Kidney (tissue), 14 donors: Measurements from ENCODE around the gene ACSBG1. TPM values are rescaled to one million over a fixed set of nuclear protein-coding genes. Genes with fewer than 3 reads are reported as not detected.

Experiments
- DNase-seq, 5 donors: peaks; one replicate each; pipeline ENCODE4 v3.0.0-alpha.2; 2013 to 2020
- FAIRE-seq: peaks from 2 replicates; lab custom pipeline; 2012; peaks lifted over from hg19 to GRCh38; lab: Jason Lieb, UNC
- H3K27ac ChIP-seq, 2 donors: one replicate each; pipeline ENCODE4 v1.7.0; 2013; ENCODE audit warnings: low read depth in 2 of 2, low read length in 2 of 2, inconsistent platforms in 1 of 2
- H3K27me3 ChIP-seq: one replicate; pipeline ENCODE4 v1.7.1; 2013; ENCODE audit warnings: low read length, inconsistent platforms; ENCODE audit not compliant: control insufficient read depth, insufficient read depth
- H3K36me3 ChIP-seq, 3 donors: one replicate each; pipeline versions ENCODE4 v1.7.0 to v1.7.1; 2013; ENCODE audit warnings: low read length in 3 of 3, control low read depth in 1 of 3, inconsistent platforms in 1 of 3; ENCODE audit not compliant: insufficient read depth in 3 of 3, control insufficient read depth in 2 of 3
- H3K4me1 ChIP-seq, 3 donors: one replicate each; pipeline versions ENCODE4 v1.7.0 to v1.7.1; 2013; ENCODE audit warnings: low read length in 3 of 3, inconsistent platforms in 1 of 3, low read depth in 1 of 3; ENCODE audit not compliant: control insufficient read depth in 2 of 3, insufficient read depth in 2 of 3
- H3K4me3 ChIP-seq, 3 donors: one replicate each; pipeline versions ENCODE4 v1.7.0 to v1.8.1; 2013; ENCODE audit warnings: low read length in 3 of 3, control low read depth in 1 of 3, inconsistent platforms in 1 of 3
- H3K9ac ChIP-seq, 3 donors: one replicate each; pipeline versions ENCODE4 v1.7.0 to v1.7.1; 2013; ENCODE audit warnings: low read length in 3 of 3, control low read depth in 1 of 3, inconsistent platforms in 1 of 3
- H3K9me3 ChIP-seq, 3 donors: one replicate each; pipeline versions ENCODE4 v1.7.0 to v1.7.1; 2013; ENCODE audit warnings: low read length in 3 of 3, control low read depth in 1 of 3, inconsistent platforms in 1 of 3; ENCODE audit not compliant: control insufficient read depth in 2 of 3, insufficient read depth in 1 of 3
- intact Hi-C: fragments of 100-400 bp; cut with DNase I; formaldehyde crosslinking; loops from one replicate; pipeline ENCODE4 v1.11.1; 2022
- polyA plus RNA-seq: library from polyadenylated mRNA; stranded (reverse); fragments of 350-450 nt; fragmentation: Illumina TruSeq; extraction: RNeasy Lipid Tissue Mini Kit (QIAGEN cat#74804); gene quantifications from one replicate; pipeline ENCODE4 v1.2.3, GENCODE V29; 2014; ENCODE audit warnings: low read depth, low replicate concordance; ENCODE audit not compliant: insufficient read depth
- total RNA-seq: library from RNA; stranded (reverse); fragmentation: NEBNext Ultra II Directional; extraction: Animal tissue kit (Norgen Biotek cat#: 25700); gene quantifications from one replicate; pipeline ENCODE4 v1.2.1, GENCODE V29; 2021
- TF ChIP-seq, protein P1 (sequence below): IDR thresholded peaks from 3 replicates; pipeline ENCODE4 v1.5.1; 2012; ENCODE audit warnings: mild to moderate bottlenecking, moderate library complexity, borderline replicate concordance; ENCODE audit not compliant: insufficient read depth; ENCODE audit errors: extremely low read depth
- donor health status: control.
- donor health status: control.
- donor health status: control.
- donor health status: control.
- donor health status: control.
- donor health status: DM: yes; HTN: yes; CAD: no.
- donor health status: Normal renal cell carcinoma (clear cell type).

ACSBG1 gene
- total and polyA plus RNA-seq, 2 donors from 2014 or later, result 0.13 to 0.86 TPM

DNA sequence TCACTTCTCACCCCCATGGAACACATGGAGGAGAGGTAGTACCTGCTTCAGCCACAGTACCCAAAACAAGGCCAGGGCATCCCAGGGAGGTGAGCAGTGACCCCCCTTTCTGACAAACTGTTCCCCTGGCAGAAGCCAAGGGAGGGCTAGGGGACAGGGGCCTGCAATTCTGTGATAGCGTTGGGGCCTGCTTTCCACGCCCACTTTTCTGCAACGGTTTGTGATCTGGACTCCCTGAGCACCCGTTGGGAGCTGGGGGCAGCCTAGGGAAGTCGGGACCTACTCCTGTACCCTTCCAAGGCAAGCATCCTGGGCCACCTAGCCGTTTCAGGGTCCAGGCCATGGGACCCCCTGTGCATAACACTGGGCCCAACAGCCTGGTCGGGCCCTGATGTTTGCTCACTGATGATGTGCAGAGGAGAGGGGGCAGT is 29.0 kb upstream of the ACSBG1 start:
- no peak for DNase-seq
- TF ChIP-seq, protein P1, sequence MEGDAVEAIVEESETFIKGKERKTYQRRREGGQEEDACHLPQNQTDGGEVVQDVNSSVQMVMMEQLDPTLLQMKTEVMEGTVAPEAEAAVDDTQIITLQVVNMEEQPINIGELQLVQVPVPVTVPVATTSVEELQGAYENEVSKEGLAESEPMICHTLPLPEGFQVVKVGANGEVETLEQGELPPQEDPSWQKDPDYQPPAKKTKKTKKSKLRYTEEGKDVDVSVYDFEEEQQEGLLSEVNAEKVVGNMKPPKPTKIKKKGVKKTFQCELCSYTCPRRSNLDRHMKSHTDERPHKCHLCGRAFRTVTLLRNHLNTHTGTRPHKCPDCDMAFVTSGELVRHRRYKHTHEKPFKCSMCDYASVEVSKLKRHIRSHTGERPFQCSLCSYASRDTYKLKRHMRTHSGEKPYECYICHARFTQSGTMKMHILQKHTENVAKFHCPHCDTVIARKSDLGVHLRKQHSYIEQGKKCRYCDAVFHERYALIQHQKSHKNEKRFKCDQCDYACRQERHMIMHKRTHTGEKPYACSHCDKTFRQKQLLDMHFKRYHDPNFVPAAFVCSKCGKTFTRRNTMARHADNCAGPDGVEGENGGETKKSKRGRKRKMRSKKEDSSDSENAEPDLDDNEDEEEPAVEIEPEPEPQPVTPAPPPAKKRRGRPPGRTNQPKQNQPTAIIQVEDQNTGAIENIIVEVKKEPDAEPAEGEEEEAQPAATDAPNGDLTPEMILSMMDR, result no peak
- H3K36me3 ChIP-seq, result no peaks in the 10 kb centered on the region
- H3K27ac ChIP-seq, result no peak overlapping the region
- no peak for FAIRE-seq
- intact Hi-C loops, result no loop called here
- peaks cover 0 to 10% (median 7%) of the 10 kb centered on the region in 3 donors for H3K4me1 ChIP-seq
- H3K4me3 ChIP-seq, result no peak overlapping the region
- H3K9me3 ChIP-seq, result no peaks in the 10 kb centered on the region
- no peak overlapping the region for H3K9ac ChIP-seq
- H3K27me3 ChIP-seq, result no peaks in the 10 kb centered on the region

DNA sequence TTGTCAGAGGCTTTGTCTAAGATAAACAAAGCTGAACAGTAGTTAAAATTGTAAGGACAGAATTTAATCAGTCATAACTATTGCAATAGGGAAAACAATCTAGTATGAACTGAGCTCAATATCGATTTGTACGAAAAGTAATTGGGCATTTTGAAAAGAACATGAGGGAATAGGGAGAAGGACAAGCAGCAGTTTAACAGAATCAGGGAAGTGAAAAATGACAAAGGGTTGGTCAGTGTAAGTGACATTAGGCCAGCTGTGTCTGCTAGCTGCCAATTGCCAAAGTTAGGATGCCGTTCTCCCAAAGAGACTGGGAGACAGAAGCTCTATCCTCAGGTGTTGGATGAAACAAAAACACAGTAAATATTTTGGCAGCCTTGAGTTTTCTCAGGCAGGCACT is 26.7 kb upstream of the ACSBG1 start:
- Histone ChIP-seq H3K4me3 (no peak overlapping the region), H3K4me1 (peaks cover 0 to 10% (median 7%) of the 10 kb centered on the region in 3 donors), H3K36me3 (no peaks in the 10 kb centered on the region), H3K9me3 (no peaks in the 10 kb centered on the region), H3K27ac (no peak overlapping the region), H3K9ac (no peak overlapping the region), H3K27me3 (no peaks in the 10 kb centered on the region)
- DNase-seq (no peak), FAIRE-seq (no peak)
- TF ChIP-seq, protein P1, result no peak
- intact Hi-C loops, result no loop called here

DNA sequence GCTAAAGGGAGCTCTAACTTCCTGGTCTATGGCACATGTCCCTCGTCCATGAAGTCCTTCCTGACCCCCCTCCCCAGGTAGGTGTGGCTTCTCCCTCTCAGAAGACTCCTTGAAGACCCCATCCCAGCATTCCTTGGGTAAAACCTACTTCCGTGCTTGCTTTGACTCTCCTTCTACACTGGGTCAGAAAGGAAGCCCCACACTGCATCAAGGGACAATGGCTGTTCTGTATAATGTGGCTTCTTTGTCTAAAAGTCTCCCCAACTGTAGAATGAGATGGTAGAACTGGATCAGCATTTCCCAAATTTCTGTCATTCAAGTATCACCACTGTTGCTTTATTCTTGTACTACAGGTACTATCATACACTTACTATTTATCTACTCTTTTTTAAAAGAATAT is 26.1 kb upstream of the ACSBG1 start:
- H3K4me3 ChIP-seq, result no peak overlapping the region
- H3K27me3 ChIP-seq, result no peaks in the 10 kb centered on the region
- FAIRE-seq (no peak), DNase-seq (peak in 1 of 5 donors; percentile 26)
- TF ChIP-seq, protein P1, result no peak
- intact Hi-C loops, result no loop called here
- no peak overlapping the region for H3K27ac ChIP-seq
- peaks cover 0 to 5% (median 4%) of the 10 kb centered on the region in 3 donors for H3K4me1 ChIP-seq
- no peak overlapping the region for H3K9ac ChIP-seq
- no peaks in the 10 kb centered on the region for H3K9me3 ChIP-seq
- H3K36me3 ChIP-seq, result no peaks in the 10 kb centered on the region

DNA sequence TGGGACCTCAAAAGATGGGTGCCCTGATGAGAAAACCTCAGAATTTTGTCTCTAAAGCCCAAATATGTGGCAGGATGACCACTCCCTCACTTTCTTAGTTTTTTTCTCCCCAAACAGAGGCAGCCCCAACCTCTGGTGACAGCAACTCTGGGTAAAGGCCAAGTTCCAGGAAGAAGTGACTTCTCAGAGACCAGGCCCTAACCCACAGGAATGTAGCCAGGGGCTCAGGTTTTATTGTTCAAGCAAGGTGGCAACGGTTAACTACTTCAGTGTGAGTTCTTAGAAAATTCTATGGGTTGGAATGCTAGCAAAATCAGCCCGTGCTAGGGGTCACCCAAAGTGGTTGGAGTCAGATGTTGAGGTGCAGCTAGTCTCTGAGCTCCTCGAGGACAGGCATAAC is 24.9 kb upstream of the ACSBG1 start:
- no peak overlapping the region for H3K4me3 ChIP-seq
- H3K9ac ChIP-seq, result no peak overlapping the region
- no peaks in the 10 kb centered on the region for H3K9me3 ChIP-seq
- no peak for FAIRE-seq
- no peaks in the 10 kb centered on the region for H3K27me3 ChIP-seq
- intact Hi-C loops, result no loop called here
- TF ChIP-seq, protein P1, result no peak
- no peak overlapping the region for H3K27ac ChIP-seq
- no peaks in the 10 kb centered on the region for H3K4me1 ChIP-seq
- peak in 2 of 5 donors; percentile 14 to 24 for DNase-seq
- H3K36me3 ChIP-seq, result no peaks in the 10 kb centered on the region
